Measurements from ENCODE around the gene CTCFL. TPM values are rescaled to one million over a fixed set of nuclear protein-coding genes. Genes with fewer than 3 reads are reported as not detected.

Gene CTCFL
- total RNA-seq, 1 donor from 2014 or later: 0.27 TPM

DNA sequence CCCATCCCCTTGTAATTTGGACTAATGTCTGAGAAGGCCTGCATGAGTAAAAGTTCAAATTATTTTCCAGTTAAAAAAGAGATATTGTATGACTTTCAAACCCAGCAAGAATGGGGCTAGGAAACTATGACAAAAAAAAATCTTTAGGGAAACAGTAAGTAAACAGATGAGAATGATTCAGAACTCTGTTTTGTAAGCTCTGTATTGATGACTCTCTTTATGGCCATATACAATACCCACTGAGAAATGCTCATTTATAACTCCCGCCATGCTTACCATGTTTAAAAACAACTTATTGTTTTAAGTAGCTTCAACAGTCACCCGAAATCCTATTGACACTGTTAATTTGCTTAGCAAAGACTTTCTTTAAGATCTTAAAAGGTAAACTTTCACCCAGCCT is 18.8 kb upstream of the CTCFL start:
- peaks cover 4% of the 10 kb centered on the region for H3K9me3 Mint-ChIP-seq
- H3K27ac Mint-ChIP-seq: no peak overlapping the region
- H3K4me3 Mint-ChIP-seq: no peak overlapping the region
- no peaks in the 10 kb centered on the region for H3K36me3 Mint-ChIP-seq
- H3K4me1 Mint-ChIP-seq: peaks cover 16% of the 10 kb centered on the region
- TF ChIP-seq CTCF (IDR thresholded peaks at IDR 0.05; ENCODE audit: unreplicated experiment): no peak
- no peak for DNase-seq (ENCODE audit: low spot score in 2 of 2, unreplicated experiment in 2 of 2)
- H3K27me3 Mint-ChIP-seq (ENCODE audit: low read depth): peaks cover 85% of the 10 kb centered on the region

GRCh38 chr20:57540890-57541580 is 16.1 kb upstream of the CTCFL start:
- H3K4me3 Mint-ChIP-seq: no peak overlapping the region
- no peak for DNase-seq (ENCODE audit: low spot score in 2 of 2, unreplicated experiment in 2 of 2)
- H3K9me3 Mint-ChIP-seq: peaks cover 25% of the 10 kb centered on the region
- no peak overlapping the region for H3K27ac Mint-ChIP-seq
- H3K27me3 Mint-ChIP-seq (ENCODE audit: low read depth): peaks cover 87% of the 10 kb centered on the region
- peaks cover 16% of the 10 kb centered on the region for H3K4me1 Mint-ChIP-seq
- TF ChIP-seq CTCF (IDR thresholded peaks at IDR 0.05; ENCODE audit: unreplicated experiment): no peak
- peaks cover 6% of the 10 kb centered on the region for H3K36me3 Mint-ChIP-seq

DNA sequence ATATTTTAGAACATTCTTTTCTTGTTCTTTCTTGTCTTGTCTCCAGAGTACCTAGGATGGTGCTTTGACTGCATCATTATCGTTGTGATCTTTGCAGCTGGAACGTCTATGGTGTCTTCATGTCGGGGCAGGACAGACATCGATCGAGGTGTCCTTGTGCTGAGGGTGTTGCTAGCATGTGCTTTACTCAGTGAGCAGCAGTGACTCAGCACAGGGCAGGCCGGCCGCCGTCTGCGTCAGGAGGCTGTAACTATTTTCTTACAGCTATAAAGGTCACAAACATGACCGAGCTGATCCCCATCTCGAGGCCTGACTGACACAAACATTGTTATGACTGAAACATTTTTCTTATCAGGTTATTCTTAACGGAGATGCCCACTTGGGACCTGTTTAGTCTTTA is 14.9 kb upstream of the CTCFL start:
- TF ChIP-seq CTCF (IDR thresholded peaks at IDR 0.05; ENCODE audit: unreplicated experiment): no peak
- DNase-seq (ENCODE audit: low spot score in 2 of 2, unreplicated experiment in 2 of 2): no peak
- Mint-ChIP-seq H3K27ac (no peak overlapping the region), H3K36me3 (peaks cover 6% of the 10 kb centered on the region), H3K4me1 (peaks cover 18% of the 10 kb centered on the region), H3K9me3 (peaks cover 25% of the 10 kb centered on the region), H3K27me3 (ENCODE audit: low read depth) (peaks cover 87% of the 10 kb centered on the region), H3K4me3 (no peak overlapping the region)

GRCh38 chr20:57537822-57538221 is 12.9 kb upstream of the CTCFL start:
- H3K9me3 Mint-ChIP-seq: peaks cover 32% of the 10 kb centered on the region
- peaks cover 18% of the 10 kb centered on the region for H3K4me1 Mint-ChIP-seq
- no peak overlapping the region for H3K27ac Mint-ChIP-seq
- no peak for TF ChIP-seq CTCF (IDR thresholded peaks at IDR 0.05; ENCODE audit: unreplicated experiment)
- H3K27me3 Mint-ChIP-seq (ENCODE audit: low read depth): peaks cover 85% of the 10 kb centered on the region
- no peak overlapping the region for H3K4me3 Mint-ChIP-seq
- H3K36me3 Mint-ChIP-seq: peaks cover 6% of the 10 kb centered on the region
- no peak for DNase-seq (ENCODE audit: low spot score in 2 of 2, unreplicated experiment in 2 of 2)

GRCh38 chr20:57536771-57537724 is 12.1 kb upstream of the CTCFL start:
- DNase-seq (ENCODE audit: low spot score in 2 of 2, unreplicated experiment in 2 of 2): no peak
- Mint-ChIP-seq H3K27ac (no peak overlapping the region), H3K27me3 (ENCODE audit: low read depth) (peaks cover 87% of the 10 kb centered on the region), H3K4me3 (no peak overlapping the region), H3K4me1 (peaks cover 18% of the 10 kb centered on the region), H3K9me3 (peaks cover 32% of the 10 kb centered on the region), H3K36me3 (peaks cover 6% of the 10 kb centered on the region)
- TF ChIP-seq CTCF (IDR thresholded peaks at IDR 0.05; ENCODE audit: unreplicated experiment): no peak

Measured in mesothelial cell of epicardium (in vitro differentiated cells).